ENCODE measurements around the gene USP17L20.
A peak's percentile ranks its signal among the peaks of the same experiment; 100 is the strongest.
"Not testable (repeated sequence)": the region's sequence is repeated elsewhere in the genome, so short reads cannot be mapped to it uniquely, and the experiment has no call there.

Gene USP17L20, protein sequence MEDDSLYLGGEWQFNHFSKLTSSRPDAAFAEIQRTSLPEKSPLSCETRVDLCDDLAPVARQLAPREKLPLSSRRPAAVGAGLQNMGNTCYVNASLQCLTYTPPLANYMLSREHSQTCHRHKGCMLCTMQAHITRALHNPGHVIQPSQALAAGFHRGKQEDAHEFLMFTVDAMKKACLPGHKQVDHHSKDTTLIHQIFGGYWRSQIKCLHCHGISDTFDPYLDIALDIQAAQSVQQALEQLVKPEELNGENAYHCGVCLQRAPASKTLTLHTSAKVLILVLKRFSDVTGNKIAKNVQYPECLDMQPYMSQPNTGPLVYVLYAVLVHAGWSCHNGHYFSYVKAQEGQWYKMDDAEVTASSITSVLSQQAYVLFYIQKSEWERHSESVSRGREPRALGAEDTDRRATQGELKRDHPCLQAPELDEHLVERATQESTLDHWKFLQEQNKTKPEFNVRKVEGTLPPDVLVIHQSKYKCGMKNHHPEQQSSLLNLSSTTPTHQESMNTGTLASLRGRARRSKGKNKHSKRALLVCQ

DNA sequence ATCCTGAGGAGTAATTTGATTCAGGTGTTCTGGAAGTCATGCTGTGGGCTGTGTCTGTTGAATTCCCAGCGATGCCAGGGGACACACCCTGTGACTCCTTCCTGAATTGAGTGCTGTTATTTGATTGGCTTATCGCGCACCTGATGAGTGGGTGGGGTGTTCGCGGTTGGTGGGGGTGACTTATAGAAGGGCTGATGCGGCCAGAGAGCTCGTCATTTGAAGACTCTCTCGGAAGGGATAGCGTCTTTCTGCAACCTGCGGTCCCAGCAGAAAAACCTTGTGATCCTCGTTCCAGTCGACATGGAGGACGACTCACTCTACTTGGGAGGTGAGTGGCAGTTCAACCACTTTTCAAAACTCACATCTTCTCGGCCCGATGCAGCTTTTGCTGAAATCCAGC lies at the start of gene USP17L20:
Gene USP17L20 (plus strand): TSS at position 301 of the 400 bp plus-strand sequence. CDS start 0 bp downstream, at position 301.
- not testable (repeated sequence) for DNase-seq

DNA sequence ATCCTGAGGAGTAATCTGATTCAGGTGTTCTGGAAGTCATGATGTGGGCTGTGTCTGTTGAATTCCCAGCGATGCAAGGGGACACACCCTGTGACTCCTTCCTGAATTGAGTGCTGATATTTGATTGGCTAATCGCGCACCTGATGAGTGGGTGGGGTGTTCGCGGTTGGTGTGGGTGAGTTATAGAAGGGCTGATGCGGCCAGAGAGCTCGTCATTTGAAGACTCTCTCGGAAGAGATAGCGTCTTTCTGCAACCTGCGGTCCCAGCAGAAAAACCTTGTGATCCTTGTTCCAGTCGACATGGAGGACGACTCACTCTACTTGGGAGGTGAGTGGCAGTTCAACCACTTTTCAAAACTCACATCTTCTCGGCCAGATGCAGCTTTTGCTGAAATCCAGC lies 47.6 kb upstream of the USP17L20 start, which contains the start of gene USP17L10:
Gene USP17L10 (plus strand): TSS at position 301 of the 400 bp plus-strand sequence. CDS start 0 bp downstream, at position 301.
- not testable (repeated sequence) for DNase-seq

- not testable (repeated sequence) for DNase-seq
Observed at GRCh38 chr4:9214701-9215100, 43.2 kb upstream of the USP17L20 start.

DNA sequence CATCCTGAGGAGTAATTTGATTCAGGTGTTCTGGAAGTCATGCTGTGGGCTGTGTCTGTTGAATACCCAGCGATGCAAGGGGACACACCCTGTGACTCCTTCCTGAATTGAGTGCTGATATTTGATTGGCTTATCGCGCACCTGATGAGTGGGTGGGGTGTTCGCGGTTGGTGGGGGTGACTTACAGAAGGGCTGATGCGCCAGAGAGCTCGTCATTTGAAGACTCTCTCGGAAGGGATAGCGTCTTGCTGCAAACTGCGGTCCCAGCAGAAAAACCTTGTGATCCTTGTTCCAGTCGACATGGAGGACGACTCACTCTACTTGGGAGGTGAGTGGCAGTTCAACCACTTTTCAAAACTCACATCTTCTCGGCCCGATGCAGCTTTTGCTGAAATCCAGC lies 42.8 kb upstream of the USP17L20 start, which contains the start of gene USP17L11:
Gene USP17L11 (plus strand): TSS at position 301 of the 400 bp plus-strand sequence. CDS start 0 bp downstream, at position 301.
- DNase-seq = not testable (repeated sequence)

DNA sequence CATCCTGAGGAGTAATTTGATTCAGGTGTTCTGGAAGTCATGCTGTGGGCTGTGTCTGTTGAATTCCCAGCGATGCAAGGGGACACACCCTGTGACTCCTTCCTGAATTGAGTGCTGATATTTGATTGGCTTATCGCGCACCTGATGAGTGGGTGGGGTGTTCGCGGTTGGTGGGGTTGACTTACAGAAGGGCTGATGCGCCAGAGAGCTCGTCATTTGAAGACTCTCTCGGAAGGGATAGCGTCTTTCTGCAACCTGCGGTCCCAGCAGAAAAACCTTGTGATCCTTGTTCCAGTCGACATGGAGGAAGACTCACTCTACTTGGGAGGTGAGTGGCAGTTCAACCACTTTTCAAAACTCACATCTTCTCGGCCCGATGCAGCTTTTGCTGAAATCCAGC lies 38.1 kb upstream of the USP17L20 start, which contains the start of gene USP17L12:
Gene USP17L12 (plus strand): TSS at position 301 of the 400 bp plus-strand sequence. CDS start 0 bp downstream, at position 301.
- DNase-seq = not testable (repeated sequence)

GRCh38 chr4:9224596-9224995 lies 33.3 kb upstream of the USP17L20 start, which contains the start of gene USP17L13:
Gene USP17L13, plus strand, starts transcription at chr4:9224896. Its CDS starts 0 bp downstream, at chr4:9224896.
- DNase-seq = not testable (repeated sequence)

DNA sequence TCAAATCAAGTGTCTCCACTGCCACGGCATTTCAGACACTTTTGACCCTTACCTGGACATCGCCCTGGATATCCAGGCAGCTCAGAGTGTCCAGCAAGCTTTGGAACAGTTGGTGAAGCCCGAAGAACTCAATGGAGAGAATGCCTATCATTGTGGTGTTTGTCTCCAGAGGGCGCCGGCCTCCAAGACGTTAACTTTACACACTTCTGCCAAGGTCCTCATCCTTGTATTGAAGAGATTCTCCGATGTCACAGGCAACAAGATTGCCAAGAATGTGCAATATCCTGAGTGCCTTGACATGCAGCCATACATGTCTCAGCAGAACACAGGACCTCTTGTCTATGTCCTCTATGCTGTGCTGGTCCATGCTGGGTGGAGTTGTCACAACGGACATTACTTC lies 27.7 kb upstream of the USP17L20 start:
- DNase-seq = not testable (repeated sequence)

DNA sequence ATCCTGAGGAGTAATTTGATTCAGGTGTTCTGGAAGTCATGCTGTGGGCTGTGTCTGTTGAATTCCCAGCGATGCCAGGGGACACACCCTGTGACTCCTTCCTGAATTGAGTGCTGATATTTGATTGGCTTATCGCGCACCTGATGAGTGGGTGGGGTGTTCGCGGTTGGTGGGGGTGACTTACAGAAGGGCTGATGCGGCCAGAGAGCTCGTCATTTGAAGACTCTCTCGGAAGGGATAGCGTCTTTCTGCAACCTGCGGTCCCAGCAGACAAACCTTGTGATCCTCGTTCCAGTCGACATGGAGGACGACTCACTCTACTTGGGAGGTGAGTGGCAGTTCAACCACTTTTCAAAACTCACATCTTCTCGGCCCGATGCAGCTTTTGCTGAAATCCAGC lies 23.8 kb upstream of the USP17L20 start, which contains the start of gene USP17L15:
Gene USP17L15 (plus strand): TSS at position 301 of the 400 bp plus-strand sequence. CDS start 0 bp downstream, at position 301.
- DNase-seq = not testable (repeated sequence)

DNA sequence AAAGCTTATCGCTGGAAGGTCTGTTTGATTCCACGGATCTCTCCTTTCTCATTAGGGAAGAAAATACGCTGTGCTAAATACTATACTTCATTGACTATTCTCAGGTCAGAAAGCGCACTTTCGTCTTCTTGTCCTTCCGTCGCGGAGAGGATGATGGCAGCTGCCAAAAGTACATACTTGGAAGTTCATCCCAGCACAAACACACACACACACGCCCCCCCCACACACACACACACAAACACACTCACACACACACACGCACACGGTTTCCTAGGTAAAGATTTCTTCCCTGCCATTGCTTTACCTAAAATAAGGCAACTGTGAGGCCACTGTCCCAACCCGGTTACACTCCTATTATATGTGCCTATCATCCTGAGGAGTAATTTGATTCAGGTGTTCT lies 19.5 kb upstream of the USP17L20 start:
- DNase-seq = not testable (repeated sequence)

GRCh38 chr4:9243579-9243978 lies 14.3 kb upstream of the USP17L20 start, which contains the start of gene USP17L17:
Gene USP17L17, plus strand, starts transcription at chr4:9243879. Its CDS starts 0 bp downstream, at chr4:9243879.
- not testable (repeated sequence) for DNase-seq

DNA sequence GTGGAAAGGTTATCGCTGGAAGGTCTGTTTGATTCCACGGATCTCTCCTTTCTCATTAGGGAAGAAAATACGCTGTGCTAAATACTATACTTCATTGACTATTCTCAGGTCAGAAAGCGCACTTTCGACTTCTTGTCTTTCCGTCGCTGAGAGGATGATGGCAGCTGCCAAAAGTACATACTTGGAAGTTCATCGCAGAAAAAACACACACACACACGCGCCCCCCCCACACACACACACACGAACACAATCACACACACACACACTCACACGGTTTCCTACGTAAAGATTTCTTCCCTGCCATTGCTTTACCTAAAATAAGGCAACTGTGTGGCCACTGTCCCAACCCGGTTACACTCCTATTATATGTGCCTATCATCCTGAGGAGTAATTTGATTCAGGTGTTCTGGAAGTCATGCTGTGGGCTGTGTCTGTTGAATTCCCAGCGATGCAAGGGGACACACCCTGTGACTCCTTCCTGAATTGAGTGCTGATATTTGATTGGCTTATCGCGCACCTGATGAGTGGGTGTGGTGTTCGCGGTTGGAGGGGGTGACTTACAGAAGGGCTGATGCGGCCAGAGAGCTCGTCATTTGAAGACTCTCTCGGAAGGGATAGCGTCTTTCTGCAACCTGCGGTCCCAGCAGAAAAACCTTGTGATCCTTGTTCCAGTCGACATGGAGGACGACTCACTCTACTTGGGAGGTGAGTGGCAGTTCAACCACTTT lies 9.8 kb upstream of the USP17L20 start, which contains the start of gene USP17L18:
Gene USP17L18 (plus strand): TSS at position 678 of the 728 bp plus-strand sequence. CDS start 0 bp downstream, at position 678.
- peak; percentile 1 for DNase-seq

DNA sequence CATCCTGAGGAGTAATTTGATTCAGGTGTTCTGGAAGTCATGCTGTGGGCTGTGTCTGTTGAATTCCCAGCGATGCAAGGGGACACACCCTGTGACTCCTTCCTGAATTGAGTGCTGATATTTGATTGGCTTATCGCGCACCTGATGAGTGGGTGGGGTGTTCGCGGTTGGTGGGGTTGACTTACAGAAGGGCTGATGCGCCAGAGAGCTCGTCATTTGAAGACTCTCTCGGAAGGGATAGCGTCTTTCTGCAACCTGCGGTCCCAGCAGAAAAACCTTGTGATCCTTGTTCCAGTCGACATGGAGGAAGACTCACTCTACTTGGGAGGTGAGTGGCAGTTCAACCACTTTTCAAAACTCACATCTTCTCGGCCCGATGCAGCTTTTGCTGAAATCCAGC lies 4.8 kb upstream of the USP17L20 start, which contains the start of gene USP17L19:
Gene USP17L19 (plus strand): TSS at position 301 of the 400 bp plus-strand sequence. CDS start 0 bp downstream, at position 301.
- DNase-seq = not testable (repeated sequence)

GRCh38 chr4:9262572-9262971 lies 4.6 kb downstream of the USP17L20 start, which contains the start of gene USP17L21:
Gene USP17L21, plus strand, starts transcription at chr4:9262872. Its CDS starts 0 bp downstream, at chr4:9262872.
- DNase-seq = not testable (repeated sequence)

- not testable (repeated sequence) for DNase-seq
Observed at GRCh38 chr4:9267319-9267718, 9.4 kb downstream of the USP17L20 start, which contains the start of gene USP17L22. Gene USP17L22, plus strand, starts transcription at chr4:9267619. Its CDS starts 0 bp downstream, at chr4:9267619.

- DNase-seq = peak; percentile 10
Observed at GRCh38 chr4:9271719-9272118, 13.8 kb downstream of the USP17L20 start.
